ENCODE measurements around the gene ATP6V1A.

ATP6V1A gene

DNA sequence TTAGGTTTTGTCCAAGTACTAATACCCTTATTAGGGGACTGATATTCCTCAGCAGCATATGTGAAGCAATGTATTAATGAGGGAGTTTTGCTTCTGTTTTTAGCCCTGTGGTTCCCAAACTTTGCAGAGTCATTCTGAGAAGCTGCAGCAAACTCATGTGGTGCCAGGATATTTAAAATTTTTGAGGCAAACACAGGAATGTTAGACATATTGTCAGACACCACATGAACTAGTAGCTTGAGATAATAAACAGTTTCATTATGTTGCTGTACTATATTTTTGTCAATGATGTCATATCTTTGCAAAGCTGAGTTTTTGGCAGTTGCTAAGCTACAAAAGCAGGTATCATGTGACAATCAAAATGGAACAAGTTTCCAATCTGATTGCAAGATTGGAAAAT, 36.6 kb downstream of the ATP6V1A start:
- DNase-seq (ENCODE audit: low read depth), result peak; percentile 21
- H3K4me3 ChIP-seq (ENCODE audit: low read depth, low read length), result no peak overlapping the region
- TF ChIP-seq, protein P1, sequence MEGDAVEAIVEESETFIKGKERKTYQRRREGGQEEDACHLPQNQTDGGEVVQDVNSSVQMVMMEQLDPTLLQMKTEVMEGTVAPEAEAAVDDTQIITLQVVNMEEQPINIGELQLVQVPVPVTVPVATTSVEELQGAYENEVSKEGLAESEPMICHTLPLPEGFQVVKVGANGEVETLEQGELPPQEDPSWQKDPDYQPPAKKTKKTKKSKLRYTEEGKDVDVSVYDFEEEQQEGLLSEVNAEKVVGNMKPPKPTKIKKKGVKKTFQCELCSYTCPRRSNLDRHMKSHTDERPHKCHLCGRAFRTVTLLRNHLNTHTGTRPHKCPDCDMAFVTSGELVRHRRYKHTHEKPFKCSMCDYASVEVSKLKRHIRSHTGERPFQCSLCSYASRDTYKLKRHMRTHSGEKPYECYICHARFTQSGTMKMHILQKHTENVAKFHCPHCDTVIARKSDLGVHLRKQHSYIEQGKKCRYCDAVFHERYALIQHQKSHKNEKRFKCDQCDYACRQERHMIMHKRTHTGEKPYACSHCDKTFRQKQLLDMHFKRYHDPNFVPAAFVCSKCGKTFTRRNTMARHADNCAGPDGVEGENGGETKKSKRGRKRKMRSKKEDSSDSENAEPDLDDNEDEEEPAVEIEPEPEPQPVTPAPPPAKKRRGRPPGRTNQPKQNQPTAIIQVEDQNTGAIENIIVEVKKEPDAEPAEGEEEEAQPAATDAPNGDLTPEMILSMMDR (IDR thresholded peaks at IDR 0.05; ENCODE audit: control insufficient read depth, extremely low read depth, insufficient read depth), result no peak

DNA sequence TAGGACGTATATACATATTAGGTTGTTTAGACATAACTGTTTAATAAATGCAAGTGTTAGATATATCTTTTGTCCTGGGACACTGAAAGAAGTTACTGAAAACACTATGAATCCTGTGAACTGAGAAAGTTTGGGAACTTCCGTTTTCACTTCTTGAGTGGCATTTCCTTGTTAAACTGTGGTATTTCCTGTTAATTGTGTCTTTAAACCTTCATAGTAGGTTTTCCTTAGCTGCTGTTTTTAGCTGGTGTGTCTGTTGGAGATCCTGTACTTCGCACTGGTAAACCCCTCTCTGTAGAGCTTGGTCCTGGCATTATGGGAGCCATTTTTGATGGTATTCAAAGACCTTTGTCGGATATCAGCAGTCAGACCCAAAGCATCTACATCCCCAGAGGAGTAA, 37.1 kb downstream of the ATP6V1A start:
- DNase-seq (ENCODE audit: low read depth), result no peak
- TF ChIP-seq, protein P1 (IDR thresholded peaks at IDR 0.05; ENCODE audit: control insufficient read depth, extremely low read depth, insufficient read depth), result no peak
- H3K4me3 ChIP-seq (ENCODE audit: low read depth, low read length), result no peak overlapping the region

DNA sequence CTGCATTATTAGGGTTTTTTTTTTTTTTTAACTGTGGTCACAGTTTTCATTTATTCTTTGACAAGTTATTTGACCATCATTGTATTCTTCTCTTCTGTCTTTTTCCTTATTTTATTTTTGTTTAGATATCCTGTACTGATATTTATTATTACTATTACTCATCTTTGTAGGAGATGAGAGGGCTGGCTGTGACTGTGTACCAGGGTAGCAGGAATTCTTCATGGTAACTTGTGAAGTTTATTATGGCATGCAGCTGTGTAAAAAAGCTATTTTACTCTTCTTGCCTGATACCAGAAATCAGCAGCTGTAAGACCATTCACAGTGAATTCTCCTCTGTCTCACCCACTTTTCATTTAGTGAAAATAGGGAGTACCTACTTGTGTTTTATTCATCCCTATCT, 44.5 kb downstream of the ATP6V1A start:
- no peak for DNase-seq (ENCODE audit: low read depth)
- H3K4me3 ChIP-seq (ENCODE audit: low read depth, low read length), result no peak overlapping the region
- TF ChIP-seq, protein P1 (IDR thresholded peaks at IDR 0.05; ENCODE audit: control insufficient read depth, extremely low read depth, insufficient read depth), result no peak

DNA sequence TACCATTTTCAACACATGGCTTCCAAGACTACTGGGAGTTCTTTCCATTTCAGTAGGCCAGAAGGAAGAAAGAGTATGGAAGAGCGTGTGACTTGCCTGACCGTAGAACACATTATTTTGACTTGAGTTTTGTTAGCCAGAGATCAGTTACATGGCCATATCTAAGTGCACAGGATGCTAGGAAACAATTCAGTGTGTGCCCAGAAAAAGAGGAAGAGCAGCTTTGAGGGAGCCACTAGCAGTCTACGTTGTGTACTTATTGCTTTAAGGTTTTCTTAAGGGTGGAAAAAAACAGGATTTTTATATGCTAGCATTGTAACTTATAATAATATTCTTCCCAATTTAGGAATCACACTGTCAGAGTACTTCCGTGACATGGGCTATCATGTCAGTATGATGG, 47.7 kb downstream of the ATP6V1A start:
- DNase-seq (ENCODE audit: low read depth), result no peak
- H3K4me3 ChIP-seq (ENCODE audit: low read depth, low read length), result no peak overlapping the region
- TF ChIP-seq, protein P1 (IDR thresholded peaks at IDR 0.05; ENCODE audit: control insufficient read depth, extremely low read depth, insufficient read depth), result no peak

DNA sequence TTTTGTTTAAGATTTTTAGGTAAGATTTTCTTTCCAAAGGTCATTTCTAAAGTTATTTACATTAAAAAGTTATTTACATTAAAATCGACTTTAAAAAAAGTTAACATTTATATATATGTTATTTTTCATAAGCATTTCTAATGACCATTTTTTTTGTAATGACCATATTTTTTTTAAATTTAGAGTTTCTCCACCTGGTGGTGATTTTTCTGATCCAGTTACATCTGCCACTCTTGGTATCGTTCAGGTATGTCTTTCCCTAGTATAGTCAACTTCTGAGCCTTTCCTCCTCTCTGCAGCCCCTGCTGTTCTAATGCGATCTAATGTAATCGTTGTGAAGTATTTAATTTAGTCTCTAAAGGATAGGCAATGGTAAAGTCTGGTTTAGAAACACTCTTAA, 48.9 kb downstream of the ATP6V1A start:
- TF ChIP-seq, protein P1 (IDR thresholded peaks at IDR 0.05; ENCODE audit: control insufficient read depth, extremely low read depth, insufficient read depth), result no peak
- no peak overlapping the region for H3K4me3 ChIP-seq (ENCODE audit: low read depth, low read length)
- no peak for DNase-seq (ENCODE audit: low read depth)

DNA sequence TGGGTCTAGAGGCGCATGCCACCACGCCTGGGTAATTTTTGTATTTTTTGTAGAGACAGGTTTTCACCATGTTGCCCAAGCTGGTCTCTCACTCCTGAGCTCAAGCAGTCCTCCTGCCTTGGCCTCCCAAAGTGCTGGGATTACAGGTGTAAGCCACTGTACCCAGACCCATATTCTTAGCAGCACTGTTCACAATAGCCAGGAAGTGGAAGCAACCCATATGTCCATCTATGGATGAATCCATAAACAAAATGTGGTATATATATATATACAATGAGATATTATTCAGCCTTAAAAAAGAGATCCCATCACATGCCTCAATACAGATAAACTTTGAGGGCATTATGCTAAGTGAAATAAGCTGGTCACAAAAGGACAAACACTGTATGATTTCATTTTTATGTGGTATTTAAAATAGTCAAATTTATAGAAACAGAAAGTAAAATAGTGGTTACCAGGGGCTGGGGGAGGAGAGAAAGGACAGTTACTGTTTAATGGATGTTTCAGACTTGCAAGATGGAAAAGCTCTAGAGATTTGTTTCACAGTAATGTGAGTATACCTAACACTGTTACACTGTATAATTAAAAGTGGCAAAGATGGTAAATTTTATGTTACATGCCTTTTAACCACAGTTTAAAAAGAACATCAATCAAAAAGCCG, 56.1 kb downstream of the ATP6V1A start:
- DNase-seq (ENCODE audit: low read depth), result no peak
- H3K4me3 ChIP-seq (ENCODE audit: low read depth, low read length), result no peak overlapping the region
- TF ChIP-seq, protein P1 (IDR thresholded peaks at IDR 0.05; ENCODE audit: control insufficient read depth, extremely low read depth, insufficient read depth), result no peak

DNA sequence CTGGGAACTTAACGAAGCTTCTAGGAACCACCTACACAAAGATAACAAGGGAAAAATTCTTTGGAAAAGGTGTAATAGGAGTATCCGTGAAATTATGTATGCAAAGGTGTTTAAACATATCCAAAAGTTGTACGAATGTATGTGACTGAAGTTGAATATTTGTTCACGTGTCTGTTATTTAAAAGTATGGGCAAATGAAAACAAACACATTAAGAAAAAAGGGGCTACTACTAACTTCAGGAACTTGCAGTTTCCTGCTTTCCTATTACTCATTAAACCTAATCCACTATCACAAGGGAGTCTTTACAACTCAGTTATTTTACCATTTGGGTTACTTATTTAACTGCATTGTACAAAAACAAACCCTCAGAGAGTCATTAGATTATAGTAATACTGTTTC, 57.8 kb downstream of the ATP6V1A start:
- no peak for DNase-seq (ENCODE audit: low read depth)
- TF ChIP-seq, protein P1 (IDR thresholded peaks at IDR 0.05; ENCODE audit: control insufficient read depth, extremely low read depth, insufficient read depth), result no peak
- H3K4me3 ChIP-seq (ENCODE audit: low read depth, low read length), result no peak overlapping the region
